ENCODE measurements around the gene AARSD1.
"Not testable (repeated sequence)": the region's sequence is repeated elsewhere in the genome, so short reads cannot be mapped to it uniquely, and the experiment has no call there.

The AARSD1 gene

GRCh38 chr17:42920106-42920900, 44.0 kb downstream of the AARSD1 start:
- DNase-seq (ENCODE audit: low spot score): no peak

- not testable (repeated sequence) for DNase-seq (ENCODE audit: low spot score)
These were observed 44.7 kb downstream of the AARSD1 start for GRCh38 chr17:42919522-42920077.

GRCh38 chr17:42918902-42919521, 45.2 kb downstream of the AARSD1 start:
- DNase-seq (ENCODE audit: low spot score): no peak

GRCh38 chr17:42917236-42917603, 47.0 kb downstream of the AARSD1 start:
- DNase-seq (ENCODE audit: low spot score): no peak

GRCh38 chr17:42916388-42917235, 47.6 kb downstream of the AARSD1 start:
- not testable (repeated sequence) for DNase-seq (ENCODE audit: low spot score)

- DNase-seq (ENCODE audit: low spot score): not testable (repeated sequence)
These were observed 49.0 kb downstream of the AARSD1 start for GRCh38 chr17:42915288-42915687.

- DNase-seq (ENCODE audit: low spot score): no peak
These were observed 50.2 kb downstream of the AARSD1 start for GRCh38 chr17:42913981-42914617.

GRCh38 chr17:42913522-42913921, 50.7 kb downstream of the AARSD1 start:
- no peak for DNase-seq (ENCODE audit: low spot score)

- no peak for DNase-seq (ENCODE audit: low spot score)
These were observed 55.2 kb downstream of the AARSD1 start for GRCh38 chr17:42908872-42909700.

GRCh38 chr17:42906772-42907446, 57.3 kb downstream of the AARSD1 start:
- DNase-seq (ENCODE audit: low spot score): no peak

- no peak for DNase-seq (ENCODE audit: low spot score)
These were observed 60.2 kb downstream of the AARSD1 start for GRCh38 chr17:42904110-42904469.

- DNase-seq (ENCODE audit: low spot score): no peak
These were observed 62.6 kb downstream of the AARSD1 start for GRCh38 chr17:42901535-42902229.

Data from germinal center (tissue), 1 donor.